CD8-positive, alpha-beta memory T cell (primary cell): Measurements from ENCODE around the gene RDH13. TPM values are rescaled to one million over a fixed set of nuclear protein-coding genes. Genes with fewer than 3 reads are reported as not detected.

Experiments
- CTCF ChIA-PET: fragments of 350-600 bp; sonication (Branson Sonifier 250); formaldehyde crosslinking; loops from one replicate; lab custom pipeline; 2021; ENCODE audit warnings: antibody characterized with exemption; lab: Charles Lee
- POLR2A ChIA-PET: fragments of 350-600 bp; sonication (Branson Sonifier 250); formaldehyde crosslinking; loops from one replicate; lab custom pipeline; 2021; ENCODE audit warnings: antibody characterized with exemption; lab: Charles Lee
- DNase-seq, 5 donors: peaks; one replicate each; pipeline versions ENCODE4 v3.0.0 to v3.0.0-alpha.2; 2020 to 2022; ENCODE audit warnings: mixed read lengths in 1 of 5
- H3K27ac ChIP-seq: one replicate; pipeline ENCODE4 v1.7.0; 2013; ENCODE audit warnings: low read depth, mild to moderate bottlenecking, low read length, moderate library complexity
- H3K27me3 ChIP-seq: 2 replicates; pipeline ENCODE4 v1.7.0; 2013; ENCODE audit warnings: low read length, mild to moderate bottlenecking; ENCODE audit not compliant: insufficient read depth, poor library complexity, severe bottlenecking
- H3K36me3 ChIP-seq: 2 replicates; pipeline ENCODE4 v1.7.0; 2013; ENCODE audit warnings: mild to moderate bottlenecking, low read length, moderate library complexity; ENCODE audit not compliant: insufficient read depth
- H3K4me1 ChIP-seq: 2 replicates; pipeline ENCODE4 v1.7.0; 2013; ENCODE audit warnings: mild to moderate bottlenecking, low read length, moderate library complexity; ENCODE audit not compliant: insufficient read depth
- H3K4me3 ChIP-seq: 2 replicates; pipeline ENCODE4 v1.7.0; 2013; ENCODE audit warnings: mild to moderate bottlenecking, low read length
- H3K9me3 ChIP-seq: 2 replicates; pipeline ENCODE4 v1.7.0; 2013; ENCODE audit warnings: mild to moderate bottlenecking, low read length
- H3K27ac Mint-ChIP-seq, 8 donors: one replicate each; pipeline ENCODE4 v1.8.0; 2020 to 2021; ENCODE audit warnings: mixed read lengths in 8 of 8, mild to moderate bottlenecking in 6 of 8, inconsistent platforms in 3 of 8, moderate library complexity in 3 of 8
- H3K27me3 Mint-ChIP-seq, 2 donors: one replicate each; pipeline ENCODE4 v1.8.0; 2020 to 2021; ENCODE audit warnings: mixed read lengths in 2 of 2, mild to moderate bottlenecking in 1 of 2, moderate library complexity in 1 of 2
- H3K36me3 Mint-ChIP-seq, 3 donors: one replicate each; pipeline ENCODE4 v1.8.0; 2020 to 2021; ENCODE audit warnings: mixed read lengths in 3 of 3, inconsistent platforms in 1 of 3, mild to moderate bottlenecking in 1 of 3
- H3K4me1 Mint-ChIP-seq, 3 donors: one replicate each; pipeline ENCODE4 v1.8.0; 2020 to 2021; ENCODE audit warnings: mixed read lengths in 3 of 3, inconsistent platforms in 1 of 3, mild to moderate bottlenecking in 1 of 3
- H3K4me3 Mint-ChIP-seq, 7 donors: one replicate each; pipeline ENCODE4 v1.8.0; 2020 to 2021; ENCODE audit warnings: mixed read lengths in 7 of 7, mild to moderate bottlenecking in 6 of 7, moderate library complexity in 4 of 7, inconsistent platforms in 2 of 7
- H3K9me3 Mint-ChIP-seq, 5 donors: one replicate each; pipeline ENCODE4 v1.8.0; 2020 to 2022; ENCODE audit warnings: mixed read lengths in 5 of 5, mild to moderate bottlenecking in 3 of 5, moderate library complexity in 2 of 5, inconsistent platforms in 1 of 5
- polyA plus RNA-seq: library from polyadenylated mRNA; unstranded; fragments of 300-500 nt; fragmentation: Illumina TruSeq; gene quantifications from one replicate; pipeline ENCODE4 v1.2.3, GENCODE V29; 2021
- total RNA-seq, 2 experiments: library from RNA; stranded (reverse); gene quantifications; one replicate each; pipeline ENCODE4 v1.2.3, GENCODE V29; 2021

The RDH13 gene
- total and polyA plus RNA-seq, 3 experiments from 2014 or later, result 15.8 to 22.2 (median 21.4) TPM

DNA sequence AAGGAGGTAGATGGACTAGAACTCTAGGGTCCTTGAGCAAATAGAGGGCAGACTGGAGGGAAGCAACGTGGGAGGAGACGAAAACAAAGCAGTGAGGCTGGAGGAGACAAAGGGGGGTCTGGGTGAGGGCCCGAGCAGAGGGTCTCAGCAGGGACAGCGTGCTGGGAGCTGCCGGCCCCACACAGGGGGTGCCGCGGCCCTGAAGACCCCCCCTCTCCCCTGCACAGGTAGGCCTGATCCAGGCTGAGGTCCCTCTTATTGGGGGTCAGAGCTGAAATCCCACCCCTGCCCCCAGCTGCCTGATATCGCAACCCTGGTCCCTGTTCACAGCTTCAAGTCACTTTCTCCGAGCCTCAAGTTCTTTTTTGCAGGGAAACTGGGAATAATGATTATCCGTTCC is 21.5 kb upstream of the RDH13 start:
- H3K4me3 ChIP-seq, result no peak overlapping the region
- Mint-ChIP-seq H3K36me3 (peaks cover 0 to 4% (median 2%) of the 10 kb centered on the region in 3 donors), H3K4me1 (peaks cover 31 to 60% (median 34%) of the 10 kb centered on the region in 3 donors), H3K9me3 (peaks cover 0 to 3% (median 0%) of the 10 kb centered on the region in 5 donors), H3K4me3 (peak overlapping the region in 1 of 7 donors; percentile 82), H3K27me3 (peaks cover 51 to 80% of the 10 kb centered on the region in 2 donors), H3K27ac (peak overlapping the region in 1 of 8 donors; percentile 9)
- ChIA-PET CTCF (no interaction called here), POLR2A (no interaction called here)
- H3K9me3 ChIP-seq, result no peaks in the 10 kb centered on the region
- peaks cover 35% of the 10 kb centered on the region for H3K27me3 ChIP-seq
- no peaks in the 10 kb centered on the region for H3K36me3 ChIP-seq
- no peak overlapping the region for H3K27ac ChIP-seq
- H3K4me1 ChIP-seq, result peaks cover 48% of the 10 kb centered on the region
- DNase-seq, result no peak

DNA sequence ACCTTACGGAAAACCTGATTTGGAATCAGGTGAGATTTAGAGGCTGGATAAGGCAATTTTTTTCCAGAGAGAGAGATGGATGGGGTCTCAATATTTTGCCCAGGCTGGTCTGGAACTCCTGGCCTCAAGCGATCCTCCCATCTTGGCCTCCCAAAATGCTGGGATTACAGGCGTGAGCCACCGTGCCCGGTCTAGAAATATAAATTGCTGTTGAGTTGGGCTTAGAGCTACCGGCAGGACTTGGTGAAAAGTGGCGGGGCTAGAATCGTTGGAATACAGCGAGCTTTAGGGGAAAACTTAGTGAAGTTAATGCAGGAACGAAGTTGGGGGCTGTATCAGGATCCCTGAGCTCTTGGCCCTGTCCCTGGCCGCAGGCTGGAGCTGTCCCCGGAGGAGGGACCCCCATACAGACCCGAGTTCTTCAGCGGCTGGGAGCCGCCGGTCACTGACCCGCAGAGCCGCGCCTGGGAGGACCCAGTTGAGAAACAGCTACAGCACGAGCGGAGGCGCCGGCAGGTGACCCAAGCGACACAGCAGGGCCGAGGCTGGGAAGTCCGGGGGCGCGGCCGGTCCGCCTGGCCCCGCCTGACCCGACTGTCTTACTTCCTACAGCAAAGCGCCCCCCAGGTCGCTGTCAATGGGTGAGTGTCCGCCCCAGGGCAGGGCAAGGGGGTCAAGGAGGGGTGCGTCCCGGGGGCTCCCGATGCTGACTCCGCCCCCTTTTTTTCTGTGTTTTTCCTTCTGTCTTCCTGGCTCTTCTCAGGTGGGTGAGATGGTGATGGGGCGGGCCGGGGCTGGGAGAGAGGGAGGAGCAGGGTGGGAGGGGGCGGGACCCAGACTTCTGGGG is 20.3 kb upstream of the RDH13 start:
- POLR2A ChIA-PET, result no interaction called here
- Mint-ChIP-seq H3K27ac (peak overlapping the region in 1 of 8 donors; percentile 8), H3K4me1 (peaks cover 25 to 52% (median 30%) of the 10 kb centered on the region in 3 donors), H3K27me3 (peaks cover 47 to 71% of the 10 kb centered on the region in 2 donors), H3K4me3 (peak overlapping the region in 5 of 7 donors; percentile 30 to 77 (median 73)), H3K9me3 (peaks cover 0 to 2% (median 0%) of the 10 kb centered on the region in 5 donors), H3K36me3 (no peaks in the 10 kb centered on the region)
- H3K27me3 ChIP-seq, result peaks cover 32% of the 10 kb centered on the region
- no peaks in the 10 kb centered on the region for H3K9me3 ChIP-seq
- no peak overlapping the region for H3K27ac ChIP-seq
- no peaks in the 10 kb centered on the region for H3K36me3 ChIP-seq
- H3K4me1 ChIP-seq, result peaks cover 45% of the 10 kb centered on the region
- DNase-seq, result no peak
- no peak overlapping the region for H3K4me3 ChIP-seq
- CTCF ChIA-PET, result interaction anchor here (1.3 kb wide), 1 partner anchor 20 kb away, joined by 3 read pairs; the partner anchor contains the start of gene RDH13

DNA sequence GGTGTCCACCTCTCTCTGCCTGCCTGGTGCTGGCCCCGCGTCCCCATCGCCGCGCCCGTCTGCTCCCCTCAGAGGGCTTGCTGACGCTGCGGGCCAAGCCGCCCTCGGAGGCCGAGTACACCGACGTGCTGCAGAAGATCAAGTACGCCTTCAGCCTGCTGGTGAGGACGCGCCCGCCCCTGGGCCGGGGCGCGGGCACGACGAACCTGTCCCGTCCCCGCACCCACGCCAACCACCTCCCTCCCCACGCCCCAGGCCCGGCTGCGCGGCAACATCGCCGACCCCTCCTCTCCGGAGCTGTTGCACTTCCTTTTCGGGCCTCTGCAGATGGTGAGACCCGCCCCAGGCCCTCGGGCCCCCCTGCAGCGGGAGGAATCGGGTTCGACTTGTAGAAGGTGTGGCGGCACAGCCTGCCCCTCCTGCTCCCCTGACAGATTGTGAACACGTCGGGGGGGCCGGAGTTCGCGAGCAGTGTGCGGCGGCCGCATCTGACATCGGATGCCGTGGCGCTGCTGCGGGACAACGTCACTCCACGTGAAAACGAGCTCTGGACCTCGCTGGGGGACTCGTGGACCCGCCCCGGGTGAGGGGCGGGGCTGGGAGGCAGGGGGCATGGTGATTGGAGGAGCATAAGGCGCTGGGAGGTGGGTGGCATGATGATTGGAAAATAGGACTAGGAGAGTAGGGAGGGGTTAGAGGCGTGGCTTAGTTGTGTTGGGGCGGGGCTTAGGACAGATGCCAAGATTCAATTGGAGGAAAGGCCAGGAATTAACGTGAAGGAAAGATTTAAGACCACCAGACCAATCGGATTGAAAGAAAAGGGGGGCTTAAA is 19.3 kb upstream of the RDH13 start:
- peak; percentile 18 to 57 (median 35) for DNase-seq
- Mint-ChIP-seq H3K9me3 (peaks cover 0 to 2% (median 0%) of the 10 kb centered on the region in 5 donors), H3K4me1 (peaks cover 17 to 42% (median 22%) of the 10 kb centered on the region in 3 donors), H3K27ac (peak overlapping the region in 5 of 8 donors; percentile 8 to 58 (median 51)), H3K36me3 (no peaks in the 10 kb centered on the region), H3K4me3 (peak overlapping the region; percentile 47 to 93 (median 77)), H3K27me3 (peaks cover 40 to 65% of the 10 kb centered on the region in 2 donors)
- Histone ChIP-seq H3K4me1 (peaks cover 35% of the 10 kb centered on the region), H3K36me3 (no peaks in the 10 kb centered on the region), H3K4me3 (peak overlapping the region; percentile 90), H3K27me3 (peaks cover 24% of the 10 kb centered on the region), H3K27ac (no peak overlapping the region), H3K9me3 (no peaks in the 10 kb centered on the region)
- POLR2A ChIA-PET, result interaction anchor here (0.9 to 1.4 kb wide), 2 partner anchors 19 to 35 kb away, joined by 3 to 4 read pairs; partner anchors contain the start of genes PPP1R12C and RDH13
- CTCF ChIA-PET, result interaction anchor here (1.3 kb wide), 1 partner anchor 19 kb away, joined by 3 read pairs; the partner anchor contains the start of gene RDH13

DNA sequence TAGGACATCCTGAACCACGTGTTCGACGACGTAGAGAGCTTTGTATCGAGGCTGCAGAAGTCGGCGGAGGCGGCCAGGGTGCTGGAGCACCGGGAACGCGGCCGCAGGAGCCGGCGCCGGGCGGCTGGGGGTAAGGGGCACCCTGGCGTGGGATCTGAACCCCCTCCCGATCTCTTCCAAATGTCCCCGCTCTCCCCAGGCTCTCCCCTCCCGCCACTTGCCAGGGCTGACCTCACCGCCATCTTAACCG is 18.7 kb upstream of the RDH13 start:
- Histone ChIP-seq H3K4me3 (peak overlapping the region; percentile 90), H3K27me3 (peaks cover 19% of the 10 kb centered on the region), H3K27ac (no peak overlapping the region), H3K9me3 (no peaks in the 10 kb centered on the region), H3K4me1 (peaks cover 29% of the 10 kb centered on the region), H3K36me3 (no peaks in the 10 kb centered on the region)
- ChIA-PET POLR2A (interaction anchor here (0.9 to 1.4 kb wide), 2 partner anchors 19 to 35 kb away, joined by 3 to 4 read pairs; partner anchors contain the start of genes PPP1R12C and RDH13), CTCF (no interaction called here)
- Mint-ChIP-seq H3K27me3 (peaks cover 45 to 69% of the 10 kb centered on the region in 2 donors), H3K4me3 (peak overlapping the region; percentile 83 to 93 (median 86)), H3K27ac (peak overlapping the region in 4 of 8 donors; percentile 46 to 89 (median 62)), H3K36me3 (no peaks in the 10 kb centered on the region), H3K9me3 (peaks cover 0 to 2% (median 0%) of the 10 kb centered on the region in 5 donors), H3K4me1 (peaks cover 16 to 37% (median 22%) of the 10 kb centered on the region in 3 donors)
- no peak for DNase-seq

DNA sequence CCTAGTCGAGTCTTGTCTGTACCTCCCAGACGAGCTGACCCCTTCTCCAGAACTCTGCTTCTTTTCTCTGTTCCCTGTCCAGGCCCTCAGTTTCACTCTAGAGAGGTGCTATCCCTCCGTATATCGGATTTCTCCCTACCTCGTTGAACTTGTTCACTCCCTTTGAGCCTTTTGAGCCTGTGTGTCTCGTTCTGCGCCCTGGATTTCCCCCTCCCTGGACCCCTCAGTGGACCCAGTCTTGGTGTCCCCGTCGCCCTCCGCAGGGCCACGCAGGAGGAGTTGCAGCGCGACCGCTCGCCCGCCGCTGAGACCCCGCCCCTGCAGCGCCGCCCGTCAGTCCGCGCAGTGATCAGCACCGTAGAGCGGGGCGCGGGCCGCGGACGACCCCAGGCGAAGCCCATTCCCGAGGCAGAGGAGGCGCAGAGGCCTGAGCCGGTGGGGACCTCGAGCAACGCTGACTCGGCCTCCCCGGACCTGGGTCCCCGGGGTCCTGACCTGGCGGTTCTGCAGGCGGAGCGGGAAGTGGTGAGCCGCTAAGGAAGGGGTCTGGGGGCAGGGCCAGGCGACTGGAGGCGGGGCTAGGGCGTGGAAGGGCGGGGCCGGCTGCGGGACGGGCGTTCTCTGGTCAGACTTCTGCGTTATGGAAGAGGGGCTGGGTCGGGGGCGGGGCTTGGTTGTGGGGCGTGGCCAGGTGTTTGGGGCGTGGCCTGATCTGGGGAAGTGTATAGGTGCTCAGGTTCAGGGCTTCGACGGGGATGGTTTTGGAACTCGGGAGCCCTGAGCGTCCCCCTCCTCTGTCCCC is 18.2 kb upstream of the RDH13 start:
- H3K4me1 ChIP-seq, result peaks cover 28% of the 10 kb centered on the region
- H3K4me3 Mint-ChIP-seq, result peak overlapping the region; percentile 83 to 93 (median 86)
- no peaks in the 10 kb centered on the region for H3K36me3 Mint-ChIP-seq
- DNase-seq, result peak; percentile 84 to 90 (median 87)
- no peaks in the 10 kb centered on the region for H3K9me3 ChIP-seq
- no peaks in the 10 kb centered on the region for H3K36me3 ChIP-seq
- H3K4me3 ChIP-seq, result peak overlapping the region; percentile 90
- H3K27ac Mint-ChIP-seq, result peak overlapping the region in 6 of 8 donors; percentile 31 to 89 (median 62)
- peaks cover 16 to 37% (median 22%) of the 10 kb centered on the region in 3 donors for H3K4me1 Mint-ChIP-seq
- H3K27me3 ChIP-seq, result peaks cover 18% of the 10 kb centered on the region
- peaks cover 0 to 2% (median 0%) of the 10 kb centered on the region in 5 donors for H3K9me3 Mint-ChIP-seq
- peak overlapping the region; percentile 70 for H3K27ac ChIP-seq
- H3K27me3 Mint-ChIP-seq, result peaks cover 49 to 73% of the 10 kb centered on the region in 2 donors
- CTCF ChIA-PET, result interaction anchor here (0.6 to 0.9 kb wide), 2 partner anchors 60 to 423 kb away, joined by 4 read pairs; no protein-coding TSS in a partner anchor
- POLR2A ChIA-PET, result interaction anchor here (0.6 to 1.4 kb wide), 3 partner anchors 17 to 36 kb away, joined by 3 to 4 read pairs (median 4); partner anchors contain the start of genes PPP1R12C and RDH13

DNA sequence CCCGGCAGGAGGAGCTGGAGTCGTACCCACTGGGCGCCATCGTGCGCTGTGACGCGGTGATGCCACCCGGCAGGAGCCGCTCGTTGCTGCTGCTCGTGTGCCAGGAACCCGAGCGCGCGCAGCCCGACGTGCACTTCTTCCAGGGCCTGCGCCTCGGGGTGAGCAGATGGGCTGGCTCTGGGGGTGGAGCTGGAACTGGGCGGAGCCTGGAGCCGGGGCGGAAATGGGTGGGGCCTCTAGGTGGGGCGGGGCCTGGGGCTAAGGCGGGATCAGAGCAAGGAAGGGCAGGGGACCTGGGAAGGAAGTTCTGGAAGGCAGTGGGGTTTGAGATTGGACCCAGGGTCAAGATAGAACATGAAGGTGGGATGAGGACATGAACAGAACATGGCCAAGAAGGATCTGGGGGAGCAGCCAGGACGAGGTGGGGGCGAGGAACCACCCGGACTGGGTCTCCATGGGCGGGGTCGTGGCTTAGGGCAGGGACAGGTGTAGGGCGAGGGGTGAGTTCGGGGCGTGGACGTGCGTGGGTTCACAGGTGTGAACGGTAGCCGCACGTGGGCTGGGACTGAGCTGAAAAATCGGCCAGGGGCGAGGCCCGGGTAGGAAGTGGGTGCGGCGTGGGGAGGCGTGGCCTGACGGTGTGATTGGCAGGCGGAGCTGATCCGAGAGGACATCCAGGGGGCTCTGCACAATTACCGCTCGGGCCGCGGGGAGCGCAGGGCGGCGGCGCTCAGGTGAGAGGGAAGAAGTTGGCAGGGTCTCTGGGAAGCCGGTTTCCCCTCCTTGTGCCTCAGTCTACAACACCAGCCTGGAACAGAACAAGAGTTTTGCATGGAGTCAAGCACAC is 17.4 kb upstream of the RDH13 start:
- Histone ChIP-seq H3K4me3 (peak overlapping the region; percentile 90), H3K36me3 (no peaks in the 10 kb centered on the region), H3K9me3 (no peaks in the 10 kb centered on the region), H3K4me1 (peaks cover 28% of the 10 kb centered on the region), H3K27ac (peak overlapping the region; percentile 70), H3K27me3 (peaks cover 20% of the 10 kb centered on the region)
- Mint-ChIP-seq H3K4me1 (peaks cover 16 to 34% (median 22%) of the 10 kb centered on the region in 3 donors), H3K27me3 (peaks cover 42 to 68% of the 10 kb centered on the region in 2 donors), H3K36me3 (no peaks in the 10 kb centered on the region), H3K27ac (peak overlapping the region in 7 of 8 donors; percentile 17 to 89 (median 71)), H3K4me3 (peak overlapping the region; percentile 83 to 93 (median 86)), H3K9me3 (peaks cover 0 to 2% (median 0%) of the 10 kb centered on the region in 5 donors)
- ChIA-PET POLR2A (interaction anchor here (0.6 to 1.4 kb wide), 4 partner anchors 16 to 1234 kb away, joined by 3 to 4 read pairs (median 4); partner anchors contain the start of genes RDH13 and ZSCAN5A), CTCF (interaction anchor here (0.6 to 0.9 kb wide), 2 partner anchors 61 to 424 kb away, joined by 4 read pairs; no protein-coding TSS in a partner anchor)
- peak; percentile 43 to 64 (median 52) for DNase-seq
